Stimulated activated naive CD8-positive, alpha-beta T cell treated with anti-CD3 and anti-CD28 coated beads, Interleukin-15, amount 100 ng/mL, for 72 hours (primary cell): ENCODE measurements around the gene STT3B.

Experiments used
- ATAC-seq: fragments of 150-1000 bp; cut with Tn5 transposase; 2 replicates; pipeline ENCODE4 v1.10.0; 2021; ENCODE audit warnings: mild to moderate bottlenecking, moderate library complexity
- DNase-seq, 2 donors: peaks; one replicate each; pipeline ENCODE4 v3.0.0; 2021 to 2022
- H3K27ac Mint-ChIP-seq, 2 donors: one replicate each; pipeline ENCODE4 v1.8.0; 2022; ENCODE audit warnings: mild to moderate bottlenecking in 2 of 2, mixed read lengths in 2 of 2, moderate library complexity in 2 of 2
- H3K27me3 Mint-ChIP-seq: one replicate; pipeline ENCODE4 v1.8.0; 2022; ENCODE audit warnings: mixed read lengths
- H3K4me1 Mint-ChIP-seq: one replicate; pipeline ENCODE4 v1.8.0; 2022; ENCODE audit warnings: mild to moderate bottlenecking, mixed read lengths
- H3K4me3 Mint-ChIP-seq, 2 donors: one replicate each; pipeline ENCODE4 v1.8.0; 2022; ENCODE audit warnings: mild to moderate bottlenecking in 2 of 2, mixed read lengths in 2 of 2, moderate library complexity in 1 of 2
- H3K9me3 Mint-ChIP-seq, 2 donors: one replicate each; pipeline ENCODE4 v1.8.0; 2022; ENCODE audit warnings: mixed read lengths in 2 of 2

The STT3B gene

DNA sequence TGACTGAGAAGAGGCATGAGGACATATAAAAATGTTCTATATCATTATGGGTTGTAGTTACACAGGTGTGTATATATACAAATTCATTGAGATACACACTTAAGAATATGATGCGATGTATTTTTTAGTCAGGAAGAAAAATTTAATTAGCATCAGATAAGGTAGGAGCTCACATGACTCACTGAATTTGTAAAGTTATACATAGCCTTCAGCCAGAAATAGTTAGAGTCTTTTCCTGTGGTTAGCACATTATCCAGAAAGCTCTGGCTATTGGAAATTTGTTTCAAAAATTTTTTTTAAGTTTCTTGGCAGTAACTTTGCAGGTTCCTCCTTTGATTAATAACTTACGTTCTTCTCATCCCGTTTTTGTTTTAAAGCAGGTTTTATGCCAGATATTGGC is 88.6 kb downstream of the STT3B start:
- peaks cover 27% of the 10 kb centered on the region for H3K4me1 Mint-ChIP-seq
- no peaks in the 10 kb centered on the region for H3K9me3 Mint-ChIP-seq
- no peak overlapping the region for H3K27ac Mint-ChIP-seq
- ATAC-seq (no peak), DNase-seq (no peak)
- no peaks in the 10 kb centered on the region for H3K27me3 Mint-ChIP-seq
- no peak overlapping the region for H3K4me3 Mint-ChIP-seq

DNA sequence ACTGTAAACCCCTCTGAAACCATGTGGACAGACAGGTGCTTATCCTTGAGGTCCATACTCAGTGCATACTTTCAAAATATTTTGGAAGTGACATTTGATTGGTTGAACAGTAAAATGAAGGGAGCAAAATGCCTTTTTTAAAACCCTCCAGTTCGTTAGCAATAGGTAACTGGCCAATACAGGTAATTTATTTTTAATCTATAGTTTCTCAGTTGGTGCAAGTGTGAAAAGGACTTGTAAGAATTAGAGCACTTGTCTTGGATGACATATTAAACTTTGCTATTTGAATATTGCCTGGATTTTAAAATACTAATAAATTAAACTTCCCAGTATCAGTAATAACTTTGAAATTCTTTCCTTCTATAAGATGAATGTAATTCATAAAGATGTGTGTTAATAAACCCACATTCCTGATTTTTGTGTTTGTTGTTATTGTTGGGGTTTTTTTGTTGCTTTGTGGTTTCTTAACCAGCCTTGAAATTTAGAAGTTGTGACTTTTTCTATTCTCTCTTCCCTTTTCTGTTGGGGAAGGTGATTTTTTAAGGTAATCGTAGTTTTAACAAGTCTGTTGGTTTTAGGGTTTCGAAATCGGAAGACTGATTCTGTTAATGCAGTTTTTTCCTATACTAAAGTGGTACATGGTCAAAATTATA is 90.0 kb downstream of the STT3B start:
- Mint-ChIP-seq H3K4me1 (peaks cover 30% of the 10 kb centered on the region), H3K27me3 (no peaks in the 10 kb centered on the region), H3K9me3 (no peaks in the 10 kb centered on the region), H3K27ac (peak overlapping the region in 1 of 2 donors; percentile 19), H3K4me3 (no peak overlapping the region)
- no peak for ATAC-seq
- no peak for DNase-seq

DNA sequence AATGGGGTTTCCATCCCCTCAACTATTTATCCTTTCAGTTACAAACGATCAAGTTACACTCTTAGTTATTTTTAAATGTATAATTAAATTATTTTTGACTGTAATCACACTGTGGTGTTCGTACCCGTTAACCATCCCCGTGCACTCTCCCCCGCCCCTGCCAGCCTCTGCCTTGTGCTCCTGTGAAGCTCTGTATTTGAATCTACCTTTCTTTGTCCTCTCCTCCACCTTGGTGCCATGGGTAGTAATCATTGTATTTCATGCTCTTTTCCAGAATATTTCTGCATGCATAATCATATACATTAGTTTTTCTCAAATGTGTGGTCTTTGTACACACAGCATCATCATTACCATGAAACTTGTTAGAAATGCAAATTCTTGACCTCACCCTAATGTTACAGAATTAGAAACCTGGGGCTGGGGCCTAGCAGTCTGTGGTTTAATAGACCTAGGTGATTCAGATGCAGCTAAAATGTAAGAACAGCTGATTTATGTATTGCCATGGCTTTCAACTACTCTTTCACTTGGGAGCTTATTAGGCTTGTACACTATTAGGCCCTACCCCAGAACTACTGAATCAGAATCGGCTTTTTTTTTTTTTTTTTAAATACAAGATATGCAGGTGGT is 91.5 kb downstream of the STT3B start:
- Mint-ChIP-seq H3K4me3 (no peak overlapping the region), H3K4me1 (peaks cover 42% of the 10 kb centered on the region), H3K27me3 (no peaks in the 10 kb centered on the region), H3K9me3 (no peaks in the 10 kb centered on the region), H3K27ac (peak overlapping the region; percentile 15 to 37)
- no peak for DNase-seq
- ATAC-seq, result peak; percentile 53

DNA sequence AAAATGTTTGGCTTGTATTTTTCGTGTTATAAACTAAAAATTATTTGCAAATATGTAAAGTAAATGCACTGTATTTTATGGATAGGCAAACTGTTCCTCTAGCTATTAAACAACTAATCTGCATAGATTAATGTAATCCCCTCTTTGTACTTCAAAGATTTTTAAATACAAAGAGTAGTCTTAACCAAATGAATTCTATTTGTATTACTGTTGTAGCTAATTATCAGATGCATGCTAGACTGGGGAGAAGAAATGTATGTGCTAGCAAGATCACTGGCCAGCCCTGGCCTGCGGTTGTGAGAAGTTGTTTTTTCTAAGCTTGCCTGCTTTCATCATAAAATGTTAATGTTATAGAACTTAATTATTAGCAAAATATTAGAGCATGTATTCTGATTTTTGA is 92.6 kb downstream of the STT3B start:
- Mint-ChIP-seq H3K27ac (peak overlapping the region in 1 of 2 donors; percentile 76), H3K27me3 (no peaks in the 10 kb centered on the region), H3K9me3 (no peaks in the 10 kb centered on the region), H3K4me1 (peaks cover 40% of the 10 kb centered on the region), H3K4me3 (no peak overlapping the region)
- no peak for DNase-seq
- ATAC-seq, result no peak

DNA sequence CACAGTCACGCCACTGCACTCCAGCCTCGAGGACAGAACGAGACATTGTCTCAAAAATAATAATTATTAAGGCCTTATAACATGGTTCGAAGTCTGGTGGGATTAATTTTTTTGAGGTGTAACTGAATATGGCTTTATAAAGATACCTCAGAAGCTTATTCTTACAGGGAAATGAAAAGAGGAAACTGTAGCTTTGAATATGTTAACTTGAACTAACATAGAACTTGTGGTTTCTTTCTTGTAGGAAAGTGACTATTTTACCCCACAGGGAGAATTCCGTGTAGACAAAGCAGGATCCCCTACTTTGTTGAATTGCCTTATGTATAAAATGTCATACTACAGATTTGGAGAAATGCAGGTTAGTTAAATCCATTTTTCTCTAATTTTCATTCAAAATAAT is 96.3 kb downstream of the STT3B start:
- Mint-ChIP-seq H3K9me3 (no peaks in the 10 kb centered on the region), H3K27ac (no peak overlapping the region), H3K27me3 (no peaks in the 10 kb centered on the region), H3K4me3 (no peak overlapping the region), H3K4me1 (peaks cover 23% of the 10 kb centered on the region)
- DNase-seq (no peak), ATAC-seq (no peak)

DNA sequence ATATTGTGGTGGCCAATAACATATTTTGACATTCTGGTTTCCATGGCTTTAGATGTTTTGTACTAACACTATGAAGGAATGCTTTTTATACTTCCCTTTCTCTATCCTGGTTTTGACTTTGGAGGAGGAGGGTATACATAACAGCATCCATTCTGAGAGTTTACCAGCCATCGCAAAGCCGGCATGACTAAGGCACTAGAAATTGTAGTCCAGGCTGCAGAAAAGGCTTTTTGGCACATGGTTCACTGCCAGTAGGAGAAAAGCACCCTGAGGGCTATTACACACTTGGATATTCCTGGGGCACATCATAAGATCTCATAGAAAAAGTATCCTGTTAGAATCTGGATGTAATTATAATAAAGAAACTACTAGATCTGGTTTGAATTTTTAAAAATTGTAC is 101.8 kb downstream of the STT3B start:
- peaks cover 38% of the 10 kb centered on the region for H3K4me1 Mint-ChIP-seq
- ATAC-seq (no peak), DNase-seq (no peak)
- H3K27me3 Mint-ChIP-seq, result no peaks in the 10 kb centered on the region
- H3K27ac Mint-ChIP-seq, result peak overlapping the region in 1 of 2 donors; percentile 84
- no peak overlapping the region for H3K4me3 Mint-ChIP-seq
- no peaks in the 10 kb centered on the region for H3K9me3 Mint-ChIP-seq

DNA sequence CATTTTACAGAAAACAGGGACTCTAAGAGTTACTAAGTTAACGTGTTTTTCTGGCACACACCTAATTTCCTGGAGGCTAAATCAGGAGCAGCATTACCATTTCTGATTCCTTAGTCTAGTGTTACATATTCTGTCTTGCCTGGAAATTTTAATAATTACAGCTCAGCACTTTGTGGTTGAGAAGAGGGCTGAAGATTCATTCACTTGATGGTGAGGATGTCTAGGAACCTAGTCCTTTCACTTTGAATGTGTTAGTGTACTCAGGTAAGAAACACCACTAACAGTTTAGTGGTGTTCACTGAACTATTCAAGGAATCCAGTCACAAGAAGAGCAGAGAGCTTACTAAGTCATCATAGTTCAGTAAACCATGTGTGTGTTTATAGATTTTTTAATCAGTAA is 102.8 kb downstream of the STT3B start:
- Mint-ChIP-seq H3K27me3 (no peaks in the 10 kb centered on the region), H3K27ac (peak overlapping the region; percentile 59 to 80), H3K4me1 (peaks cover 38% of the 10 kb centered on the region), H3K4me3 (peak overlapping the region; percentile 2 to 5), H3K9me3 (no peaks in the 10 kb centered on the region)
- DNase-seq (no peak), ATAC-seq (peak; percentile 94)

DNA sequence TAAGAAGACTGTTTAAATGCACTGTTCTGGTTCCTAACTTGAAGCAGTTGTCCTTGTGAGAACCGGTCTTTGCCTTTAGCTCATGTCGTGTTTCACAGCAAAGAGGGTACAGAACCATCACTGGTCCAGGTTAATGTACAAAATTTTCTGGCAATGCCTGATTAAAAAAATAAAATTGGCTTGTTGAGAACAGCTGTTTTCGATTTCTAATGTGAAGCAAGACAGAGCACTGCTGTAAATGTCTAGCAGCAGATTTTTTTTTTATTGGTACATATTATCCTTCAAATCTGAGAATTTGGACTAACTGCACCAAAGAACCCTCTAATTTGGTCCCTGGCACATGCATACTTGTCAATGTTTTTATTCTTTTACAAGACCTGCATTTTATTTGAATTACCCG is 103.3 kb downstream of the STT3B start:
- peak overlapping the region in 1 of 2 donors; percentile 59 for H3K27ac Mint-ChIP-seq
- H3K4me1 Mint-ChIP-seq, result peaks cover 38% of the 10 kb centered on the region
- DNase-seq (no peak), ATAC-seq (no peak)
- H3K4me3 Mint-ChIP-seq, result peak overlapping the region in 1 of 2 donors; percentile 5
- H3K9me3 Mint-ChIP-seq, result no peaks in the 10 kb centered on the region
- no peaks in the 10 kb centered on the region for H3K27me3 Mint-ChIP-seq

DNA sequence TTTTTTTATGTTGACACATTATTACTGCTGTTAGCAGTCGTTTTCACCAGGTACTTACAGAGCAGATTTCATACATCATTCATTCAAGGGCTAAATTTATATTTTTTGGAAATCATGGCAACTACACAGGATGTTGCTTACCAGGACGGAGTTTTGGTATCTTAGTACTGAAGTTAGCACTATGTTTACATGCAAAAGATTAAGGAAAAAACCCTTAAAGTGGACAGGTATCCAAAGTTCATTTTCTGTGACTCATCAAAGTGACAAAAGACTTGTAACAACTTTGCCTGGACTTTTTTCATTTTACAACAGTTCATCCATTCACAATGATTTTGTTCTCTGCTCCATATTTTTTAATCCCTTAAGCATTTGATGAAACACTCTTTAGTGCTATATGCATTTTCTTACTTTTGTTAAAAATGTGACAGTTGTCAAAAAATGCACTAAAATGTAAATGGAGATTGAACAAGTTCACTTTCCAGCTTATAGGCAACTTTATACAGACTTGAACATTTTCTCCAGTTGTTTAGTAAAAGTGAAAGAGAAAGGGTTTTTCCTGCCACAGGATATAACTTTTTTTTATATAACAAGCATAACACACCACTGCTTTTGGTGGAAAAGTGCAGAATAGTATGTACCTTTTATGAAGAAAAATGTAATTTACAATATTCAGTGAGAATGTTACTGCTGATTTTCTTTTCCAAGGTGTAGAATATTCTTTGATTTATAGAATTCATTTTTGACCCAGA is 104.1 kb downstream of the STT3B start:
- ATAC-seq, result peak; percentile 50
- DNase-seq, result no peak
- peaks cover 38% of the 10 kb centered on the region for H3K4me1 Mint-ChIP-seq

DNA sequence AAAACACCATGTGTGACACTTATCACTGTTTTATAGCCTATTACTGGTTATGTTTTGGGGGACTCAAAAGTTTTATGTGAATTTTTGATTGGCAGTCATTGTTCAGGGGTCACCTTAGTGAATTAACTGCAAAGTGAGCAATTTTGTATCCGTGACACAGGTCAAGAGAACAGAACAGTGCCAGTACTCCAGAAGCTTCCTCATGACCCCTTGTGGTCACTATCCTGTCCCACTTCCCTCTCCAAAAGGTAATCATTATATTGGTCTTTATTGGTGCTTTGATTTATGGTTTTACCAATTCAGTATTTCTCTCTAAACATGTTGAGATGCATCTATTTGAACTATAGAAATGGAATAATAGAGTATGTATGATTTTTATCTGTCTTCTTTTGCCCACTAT is 107.1 kb downstream of the STT3B start:
- no peak for DNase-seq
- H3K9me3 Mint-ChIP-seq, result no peaks in the 10 kb centered on the region
- no peak for ATAC-seq
- H3K27ac Mint-ChIP-seq, result no peak overlapping the region
- H3K27me3 Mint-ChIP-seq, result no peaks in the 10 kb centered on the region
- peaks cover 29% of the 10 kb centered on the region for H3K4me1 Mint-ChIP-seq
- no peak overlapping the region for H3K4me3 Mint-ChIP-seq

More for the DNA sequence above, 104.1 kb downstream of the STT3B start:
- peak overlapping the region; percentile 15 to 63 for H3K27ac Mint-ChIP-seq
- H3K4me3 Mint-ChIP-seq, result peak overlapping the region in 1 of 2 donors; percentile 46
- no peaks in the 10 kb centered on the region for H3K27me3 Mint-ChIP-seq
- no peaks in the 10 kb centered on the region for H3K9me3 Mint-ChIP-seq

DNA sequence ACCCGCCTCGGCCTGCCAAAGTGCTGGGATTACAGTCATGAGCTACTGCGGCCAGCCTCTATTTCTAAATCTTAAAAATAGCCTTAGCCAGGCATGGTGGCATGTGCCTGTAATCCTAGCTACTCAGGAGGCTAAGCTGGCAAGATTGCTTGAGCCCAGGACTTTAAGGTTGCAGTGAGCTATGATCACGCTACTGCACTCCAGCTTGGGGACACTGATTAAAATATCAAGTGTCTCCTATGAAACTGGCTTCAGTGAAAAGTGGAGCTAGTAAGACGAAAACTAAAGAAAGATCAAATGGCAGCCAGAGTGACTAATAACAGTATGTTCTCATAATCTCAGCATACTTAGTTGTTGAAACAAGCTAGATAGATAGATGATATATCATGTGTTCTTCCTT is 112.5 kb downstream of the STT3B start:
- H3K27ac Mint-ChIP-seq, result no peak overlapping the region
- DNase-seq, result no peak
- H3K4me3 Mint-ChIP-seq, result no peak overlapping the region
- H3K9me3 Mint-ChIP-seq, result peaks cover 28 to 36% of the 10 kb centered on the region in 2 donors
- no peak for ATAC-seq
- H3K4me1 Mint-ChIP-seq, result no peaks in the 10 kb centered on the region
- no peaks in the 10 kb centered on the region for H3K27me3 Mint-ChIP-seq

DNA sequence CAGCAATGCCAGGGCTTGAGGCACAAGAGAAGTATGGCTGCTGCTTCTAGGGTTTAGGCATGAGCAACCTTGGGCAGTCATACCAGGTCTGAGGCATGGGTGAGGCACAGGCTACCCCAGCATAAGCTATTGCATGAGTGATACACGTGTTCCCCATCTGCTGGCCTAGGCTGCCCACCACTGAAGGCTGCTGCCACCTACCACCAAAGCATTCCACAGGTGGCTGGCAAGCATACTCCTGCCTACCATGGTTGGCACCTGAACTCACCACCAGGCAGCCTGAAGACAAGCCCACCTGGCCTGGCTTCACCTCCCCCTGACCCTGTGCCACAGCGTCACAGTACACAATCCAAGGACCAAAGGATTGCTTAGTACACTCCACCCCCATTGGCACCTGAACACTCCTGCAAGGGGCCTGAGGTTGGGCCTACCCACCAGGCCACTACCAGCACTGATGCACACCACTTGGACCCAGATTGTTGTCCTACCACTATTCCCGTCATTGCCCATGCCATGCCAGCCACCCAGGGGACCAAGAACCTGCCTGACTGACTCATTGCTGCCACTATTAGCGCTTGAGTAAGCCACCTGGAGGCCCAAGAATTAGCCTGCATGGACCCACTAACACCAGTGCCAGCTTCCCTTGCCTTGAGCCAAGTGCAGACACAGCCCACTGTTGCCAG is 115.7 kb downstream of the STT3B start:
- H3K27ac Mint-ChIP-seq, result no peak overlapping the region
- H3K9me3 Mint-ChIP-seq, result peaks cover 53 to 67% of the 10 kb centered on the region in 2 donors
- H3K4me3 Mint-ChIP-seq, result no peak overlapping the region
- no peaks in the 10 kb centered on the region for H3K27me3 Mint-ChIP-seq
- DNase-seq, result no peak
- H3K4me1 Mint-ChIP-seq, result no peaks in the 10 kb centered on the region
- no peak for ATAC-seq

DNA sequence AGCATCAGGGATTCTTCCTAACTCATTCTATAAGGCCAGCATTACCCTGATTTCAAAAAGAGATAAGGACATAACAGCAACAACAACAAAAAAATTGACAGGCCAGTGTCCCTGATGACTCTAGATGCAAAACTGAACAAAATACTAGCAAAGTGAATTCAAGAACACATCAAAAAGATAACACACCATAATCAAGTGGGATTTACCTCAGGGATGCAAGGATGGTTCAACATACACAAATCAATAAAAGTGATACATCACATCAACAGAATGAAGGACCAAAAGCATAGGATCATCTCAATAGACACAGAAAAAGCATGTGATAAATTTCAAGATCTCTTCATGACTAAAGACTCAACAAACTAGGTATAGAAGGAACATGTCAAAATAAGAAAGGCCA is 119.6 kb downstream of the STT3B start:
- no peak overlapping the region for H3K4me3 Mint-ChIP-seq
- H3K27me3 Mint-ChIP-seq, result no peaks in the 10 kb centered on the region
- no peak overlapping the region for H3K27ac Mint-ChIP-seq
- no peaks in the 10 kb centered on the region for H3K4me1 Mint-ChIP-seq
- DNase-seq, result no peak
- no peak for ATAC-seq
- peaks cover 80 to 99% of the 10 kb centered on the region in 2 donors for H3K9me3 Mint-ChIP-seq

DNA sequence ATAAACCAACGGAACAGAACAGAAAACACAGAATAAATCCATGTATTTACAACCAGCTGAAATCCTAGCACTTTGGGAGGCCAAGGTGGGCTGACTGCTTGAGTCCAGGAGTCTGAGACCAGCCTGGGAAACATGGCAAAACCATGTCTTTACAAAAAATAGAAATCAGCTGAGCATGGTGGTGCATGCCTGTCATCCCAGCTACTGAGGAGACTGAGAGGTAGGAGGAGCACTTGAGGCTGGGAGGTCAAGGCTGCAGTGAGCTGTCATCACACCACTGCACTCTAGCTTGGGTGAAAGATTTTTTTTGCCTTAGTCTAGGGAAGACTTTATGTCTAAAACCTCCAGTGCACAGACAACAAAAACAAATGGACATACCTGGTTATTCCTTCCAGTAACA is 120.7 kb downstream of the STT3B start:
- no peak for ATAC-seq
- no peak overlapping the region for H3K27ac Mint-ChIP-seq

DNA sequence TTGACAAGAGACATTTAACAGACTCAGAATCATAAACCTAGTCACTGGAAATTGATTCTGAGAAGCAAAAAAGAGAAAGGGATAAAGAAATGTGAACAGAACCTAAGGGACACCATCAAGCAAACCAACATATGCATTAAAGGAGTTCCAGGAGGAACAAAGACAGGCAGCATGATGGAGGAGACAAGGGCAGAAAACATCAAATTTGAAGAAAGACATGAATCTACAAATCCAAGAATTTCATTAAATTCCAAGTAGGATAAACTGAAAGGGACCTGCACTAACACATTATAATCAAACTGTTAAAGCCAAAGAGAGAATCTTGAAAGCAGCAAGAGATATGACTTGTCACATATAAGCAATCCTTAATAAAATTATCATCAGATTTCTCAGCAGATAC is 122.3 kb downstream of the STT3B start:
- Mint-ChIP-seq H3K27ac (peak overlapping the region in 1 of 2 donors; percentile 29), H3K9me3 (peaks cover 78 to 86% of the 10 kb centered on the region in 2 donors), H3K4me1 (no peaks in the 10 kb centered on the region), H3K27me3 (no peaks in the 10 kb centered on the region), H3K4me3 (no peak overlapping the region)
- DNase-seq (no peak), ATAC-seq (no peak)

More for the DNA sequence above, 120.7 kb downstream of the STT3B start:
- H3K4me1 Mint-ChIP-seq, result no peaks in the 10 kb centered on the region
- no peak overlapping the region for H3K4me3 Mint-ChIP-seq
- H3K9me3 Mint-ChIP-seq, result peaks cover 84 to 99% of the 10 kb centered on the region in 2 donors
- DNase-seq, result no peak
- H3K27me3 Mint-ChIP-seq, result no peaks in the 10 kb centered on the region

DNA sequence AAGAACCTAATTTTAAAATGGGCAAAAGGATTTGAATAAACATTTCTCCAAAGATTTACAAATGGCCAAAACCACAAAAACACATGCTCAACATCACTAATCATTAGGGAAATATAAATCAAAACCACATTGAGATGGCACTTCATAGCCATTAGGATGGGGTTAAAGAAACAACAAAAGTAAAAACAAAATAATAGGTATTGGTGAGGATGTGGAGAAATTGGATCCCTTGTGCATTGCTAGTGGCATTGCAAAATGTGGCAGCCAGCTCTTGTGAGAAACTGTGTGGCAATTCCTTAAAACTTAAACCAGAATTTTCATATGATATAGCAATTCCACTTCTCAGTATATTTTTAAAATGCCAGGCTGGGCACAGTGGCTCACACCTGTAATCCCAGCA is 126.5 kb downstream of the STT3B start:
- Mint-ChIP-seq H3K4me1 (no peaks in the 10 kb centered on the region), H3K27ac (no peak overlapping the region), H3K27me3 (no peaks in the 10 kb centered on the region), H3K9me3 (peaks cover 44% of the 10 kb centered on the region in 2 donors), H3K4me3 (no peak overlapping the region)
- no peak for DNase-seq
- no peak for ATAC-seq
